ENCODE results near the gene LYSMD1. TPM values are rescaled to one million over a fixed set of nuclear protein-coding genes. Genes with fewer than 3 reads are reported as not detected.

Gene LYSMD1
- total and polyA plus RNA-seq, 4 donors: 4.9 to 12.7 (median 5.2) TPM

- DNase-seq (peak; percentile 35 to 50 (median 50)), ATAC-seq (ENCODE audit: insufficient read depth, low FRiP score) (no peak)
- H3K9me3 ChIP-seq (ENCODE audit: control insufficient read depth in 4 of 4, insufficient read depth in 3 of 4, low read length in 3 of 4): no peaks in the 10 kb centered on the region
- H3K4me3 ChIP-seq: peak overlapping the region; percentile 60
- WGBS, 2 donors: 19 to 21% methylated on average over 36 to 43 of the region's 43 CpGs
- H3K4me1 ChIP-seq (ENCODE audit: control insufficient read depth in 5 of 5, insufficient read depth in 5 of 5, low read length in 5 of 5): peaks cover 7 to 32% (median 12%) of the 10 kb centered on the region in 5 donors
- H3K36me3 ChIP-seq (ENCODE audit: control insufficient read depth in 4 of 4, insufficient read depth in 4 of 4, low read length in 4 of 4): peaks cover 0 to 7% (median 2%) of the 10 kb centered on the region in 4 donors
- peak overlapping the region in 1 of 2 donors; percentile 76 for H3K9ac ChIP-seq (ENCODE audit: insufficient read depth in 1 of 2, low read length in 2 of 2)
- no peaks in the 10 kb centered on the region for H3K27me3 ChIP-seq (ENCODE audit: control insufficient read depth in 3 of 3, insufficient read depth in 3 of 3, low read length in 2 of 3)
- TF ChIP-seq CTCF (IDR thresholded peaks at IDR 0.05; ENCODE audit: control extremely low read depth, extremely low read depth): no peak
- H3K27ac ChIP-seq (ENCODE audit: low read depth in 1 of 2, low read length in 1 of 2): peak overlapping the region in 1 of 2 donors; percentile 84
Observed at GRCh38 chr1:151145304-151146071, 20.2 kb downstream of the LYSMD1 start.

- no peak for TF ChIP-seq CTCF (IDR thresholded peaks at IDR 0.05; ENCODE audit: control extremely low read depth, extremely low read depth)
Observed at GRCh38 chr1:151144474-151145303, 21.0 kb downstream of the LYSMD1 start.

GRCh38 chr1:151143986-151144385, 21.7 kb downstream of the LYSMD1 start:
- H3K9ac ChIP-seq (ENCODE audit: insufficient read depth in 1 of 2, low read length in 2 of 2): peak overlapping the region in 1 of 2 donors; percentile 39
- DNase-seq: no peak
- peak overlapping the region in 1 of 2 donors; percentile 84 for H3K27ac ChIP-seq (ENCODE audit: low read depth in 1 of 2, low read length in 1 of 2)
- TF ChIP-seq CTCF (IDR thresholded peaks at IDR 0.05; ENCODE audit: control extremely low read depth, extremely low read depth): no peak
- H3K9me3 ChIP-seq (ENCODE audit: control insufficient read depth in 4 of 4, insufficient read depth in 3 of 4, low read length in 3 of 4): no peaks in the 10 kb centered on the region
- H3K4me3 ChIP-seq: no peak overlapping the region
- H3K4me1 ChIP-seq (ENCODE audit: control insufficient read depth in 5 of 5, insufficient read depth in 5 of 5, low read length in 5 of 5): peaks cover 7 to 32% (median 12%) of the 10 kb centered on the region in 5 donors
- no peaks in the 10 kb centered on the region for H3K27me3 ChIP-seq (ENCODE audit: control insufficient read depth in 3 of 3, insufficient read depth in 3 of 3, low read length in 2 of 3)
- 65 to 85% methylated on average over 4 to 5 of the region's 5 CpGs for WGBS, 2 donors
- peaks cover 0 to 8% (median 3%) of the 10 kb centered on the region in 4 donors for H3K36me3 ChIP-seq (ENCODE audit: control insufficient read depth in 4 of 4, insufficient read depth in 4 of 4, low read length in 4 of 4)
- ATAC-seq (ENCODE audit: insufficient read depth, low FRiP score): no peak

More at GRCh38 chr1:151144474-151145303, 21.0 kb downstream of the LYSMD1 start:
- Histone ChIP-seq H3K9me3 (ENCODE audit: control insufficient read depth in 4 of 4, insufficient read depth in 3 of 4, low read length in 3 of 4) (no peaks in the 10 kb centered on the region), H3K36me3 (ENCODE audit: control insufficient read depth in 4 of 4, insufficient read depth in 4 of 4, low read length in 4 of 4) (peaks cover 0 to 8% (median 3%) of the 10 kb centered on the region in 4 donors), H3K27ac (ENCODE audit: low read depth in 1 of 2, low read length in 1 of 2) (peak overlapping the region in 1 of 2 donors; percentile 84), H3K4me1 (ENCODE audit: control insufficient read depth in 5 of 5, insufficient read depth in 5 of 5, low read length in 5 of 5) (peaks cover 7 to 32% (median 12%) of the 10 kb centered on the region in 5 donors), H3K27me3 (ENCODE audit: control insufficient read depth in 3 of 3, insufficient read depth in 3 of 3, low read length in 2 of 3) (no peaks in the 10 kb centered on the region), H3K4me3 (no peak overlapping the region), H3K9ac (ENCODE audit: insufficient read depth in 1 of 2, low read length in 2 of 2) (peak overlapping the region in 1 of 2 donors; percentile 47)
- ATAC-seq (ENCODE audit: insufficient read depth, low FRiP score): no peak
- peak in 2 of 3 donors; percentile 35 to 57 for DNase-seq
- WGBS, 2 donors: 56 to 68% methylated on average over 7 of the region's 7 CpGs

Measured in lung (tissue), 12 donors.